Astrocyte of the cerebellum (primary cell): ENCODE data around the gene UBE2D2.
"Not testable (repeated sequence)": the region's sequence is repeated elsewhere in the genome, so short reads cannot be mapped to it uniquely, and the experiment has no call there.

Experiments
- DNase-seq: peaks from one replicate; pipeline ENCODE4 v3.0.0-alpha.2; 2011; ENCODE audit warnings: low read depth
- H3K4me3 ChIP-seq: 2 replicates; pipeline ENCODE4 v1.5.1; 2011; ENCODE audit warnings: mild to moderate bottlenecking, low read depth, low read length, moderate library complexity
- in situ Hi-C: cut with HindIII; loops from 2 replicates; pipeline ENCODE4 v1.10.0; 2017; ENCODE audit warnings: low sequenced_read_pairs
- TF ChIP-seq, protein P1 (sequence below): IDR thresholded peaks from 2 replicates; pipeline ENCODE4 v1.5.1; 2012; ENCODE audit warnings: low read length, low read depth, moderate library complexity, mild to moderate bottlenecking; ENCODE audit errors: missing control alignments

The UBE2D2 gene

DNA sequence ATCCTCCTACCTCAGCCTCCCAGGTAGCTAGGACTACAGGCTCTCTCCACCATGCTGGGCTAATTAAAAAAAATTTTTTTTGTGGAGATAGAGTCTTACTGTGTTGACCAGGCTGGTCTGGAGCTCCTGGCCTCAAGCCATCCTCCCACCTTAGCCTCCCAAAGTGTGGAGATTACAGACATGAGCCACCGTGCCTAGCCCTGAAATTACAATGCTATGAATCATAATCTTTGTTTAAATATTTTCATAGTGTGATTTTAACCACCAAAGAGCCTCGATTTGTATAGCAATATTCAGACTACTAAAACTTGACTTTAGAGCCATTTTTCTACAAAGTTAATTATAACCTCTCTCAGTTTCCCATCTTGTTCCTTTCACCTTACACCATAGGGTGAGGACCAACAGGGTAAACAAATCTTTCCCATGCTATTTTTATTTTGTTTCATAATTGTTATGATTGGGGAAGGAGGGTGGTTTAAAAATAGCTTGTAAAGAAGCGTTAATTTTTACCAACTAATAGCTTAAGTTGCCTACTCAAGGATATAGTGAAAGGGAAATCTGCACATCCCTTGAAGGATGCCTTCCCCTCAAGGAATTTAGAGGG, 32.7 kb downstream of the UBE2D2 start:
- peak; percentile 27 for DNase-seq
- in situ Hi-C loops: no loop called here
- no peak overlapping the region for H3K4me3 ChIP-seq
- TF ChIP-seq, protein P1, sequence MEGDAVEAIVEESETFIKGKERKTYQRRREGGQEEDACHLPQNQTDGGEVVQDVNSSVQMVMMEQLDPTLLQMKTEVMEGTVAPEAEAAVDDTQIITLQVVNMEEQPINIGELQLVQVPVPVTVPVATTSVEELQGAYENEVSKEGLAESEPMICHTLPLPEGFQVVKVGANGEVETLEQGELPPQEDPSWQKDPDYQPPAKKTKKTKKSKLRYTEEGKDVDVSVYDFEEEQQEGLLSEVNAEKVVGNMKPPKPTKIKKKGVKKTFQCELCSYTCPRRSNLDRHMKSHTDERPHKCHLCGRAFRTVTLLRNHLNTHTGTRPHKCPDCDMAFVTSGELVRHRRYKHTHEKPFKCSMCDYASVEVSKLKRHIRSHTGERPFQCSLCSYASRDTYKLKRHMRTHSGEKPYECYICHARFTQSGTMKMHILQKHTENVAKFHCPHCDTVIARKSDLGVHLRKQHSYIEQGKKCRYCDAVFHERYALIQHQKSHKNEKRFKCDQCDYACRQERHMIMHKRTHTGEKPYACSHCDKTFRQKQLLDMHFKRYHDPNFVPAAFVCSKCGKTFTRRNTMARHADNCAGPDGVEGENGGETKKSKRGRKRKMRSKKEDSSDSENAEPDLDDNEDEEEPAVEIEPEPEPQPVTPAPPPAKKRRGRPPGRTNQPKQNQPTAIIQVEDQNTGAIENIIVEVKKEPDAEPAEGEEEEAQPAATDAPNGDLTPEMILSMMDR: no peak

DNA sequence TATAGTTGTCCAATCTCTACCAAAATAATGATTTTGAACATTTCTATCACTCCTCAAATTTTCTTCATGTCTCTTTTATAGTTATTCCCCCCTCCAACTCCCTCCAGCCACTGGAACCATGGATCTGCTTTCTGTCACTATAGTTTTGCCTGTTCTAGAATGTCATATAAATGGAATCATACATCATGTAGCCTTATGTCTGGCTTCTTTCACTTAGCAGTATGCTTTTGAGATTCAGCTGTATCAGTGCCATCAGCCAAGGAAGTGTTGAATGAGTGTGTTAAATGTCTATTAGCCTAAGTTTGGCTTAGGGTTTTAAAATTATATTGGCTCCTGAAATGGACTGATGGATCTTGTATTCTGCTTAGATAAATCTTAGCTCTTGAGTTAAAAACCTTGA, 36.0 kb downstream of the UBE2D2 start:
- H3K4me3 ChIP-seq: no peak overlapping the region

DNA sequence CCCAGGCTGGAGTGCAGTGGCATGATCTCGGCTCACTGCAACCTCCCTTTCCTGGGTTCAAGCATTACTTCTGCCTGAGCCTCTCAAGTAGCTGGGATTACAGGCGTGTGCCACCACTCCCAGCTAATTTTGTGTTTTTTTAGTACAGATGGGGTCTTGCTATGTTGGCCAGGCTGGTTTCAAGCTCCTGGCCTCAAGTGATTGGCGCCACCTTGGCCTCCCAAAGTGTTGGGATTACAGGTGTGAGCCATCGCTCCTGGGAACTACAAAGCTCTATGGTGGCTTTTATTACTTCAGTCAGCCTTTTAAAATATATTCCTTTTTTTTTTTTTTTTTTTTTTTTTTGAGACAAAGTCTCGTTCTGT, 37.4 kb downstream of the UBE2D2 start:
- in situ Hi-C loops, H3K4me3 ChIP-seq, DNase-seq: not testable (repeated sequence)

More for the DNA sequence above, 36.0 kb downstream of the UBE2D2 start:
- in situ Hi-C loops: no loop called here
- TF ChIP-seq, protein P1: no peak
- no peak for DNase-seq

DNA sequence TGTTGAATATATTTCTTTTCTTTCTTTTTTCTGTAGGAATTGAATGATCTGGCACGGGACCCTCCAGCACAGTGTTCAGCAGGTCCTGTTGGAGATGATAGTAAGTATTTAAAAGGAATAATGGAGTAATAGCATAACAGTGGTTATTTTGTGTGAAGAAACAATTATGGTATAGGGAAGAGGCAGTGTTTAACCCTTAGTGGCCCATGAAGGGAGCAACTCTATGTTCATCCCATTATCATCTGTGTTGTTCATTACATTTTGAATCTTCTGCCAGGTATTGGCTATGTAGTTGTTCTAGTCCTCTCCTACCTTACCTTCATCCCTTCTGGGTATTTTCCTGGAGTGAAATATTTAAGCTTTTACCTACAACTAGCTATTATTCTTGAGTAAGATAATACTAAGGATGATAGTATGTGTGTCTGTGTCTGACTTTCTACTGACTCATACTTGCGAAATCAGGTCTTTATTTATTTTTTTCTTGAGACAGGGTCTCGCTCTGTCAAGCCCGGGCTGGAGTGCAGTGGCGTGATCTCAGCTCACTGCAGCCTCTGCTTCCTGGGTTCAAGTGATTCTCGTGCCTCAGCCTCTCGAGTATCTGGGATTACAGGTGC, 39.3 kb downstream of the UBE2D2 start:
- no peak for DNase-seq
- TF ChIP-seq, protein P1: no peak
- H3K4me3 ChIP-seq: no peak overlapping the region
- in situ Hi-C loops: no loop called here

DNA sequence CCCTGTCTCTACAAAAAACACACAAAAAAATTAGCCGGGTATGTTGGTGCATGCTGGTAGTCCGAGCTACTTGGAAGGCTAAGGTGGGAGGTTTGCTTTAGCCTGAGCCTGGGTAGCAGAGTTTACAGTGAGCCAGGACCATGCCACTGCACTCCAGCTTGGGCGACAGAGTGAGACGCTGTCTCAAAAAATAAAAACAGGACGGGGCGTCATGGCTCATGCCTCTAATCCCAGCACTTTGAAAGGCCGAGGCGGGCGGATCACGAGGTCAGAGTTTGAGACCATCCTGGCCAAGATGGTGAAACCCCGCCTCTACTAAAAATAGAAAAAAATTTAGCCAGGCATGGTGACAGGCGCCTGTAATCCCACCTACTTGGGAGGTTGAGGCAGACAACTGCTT, 40.3 kb downstream of the UBE2D2 start:
- in situ Hi-C loops: no loop called here
- no peak overlapping the region for H3K4me3 ChIP-seq
- DNase-seq: no peak
- TF ChIP-seq, protein P1: no peak

DNA sequence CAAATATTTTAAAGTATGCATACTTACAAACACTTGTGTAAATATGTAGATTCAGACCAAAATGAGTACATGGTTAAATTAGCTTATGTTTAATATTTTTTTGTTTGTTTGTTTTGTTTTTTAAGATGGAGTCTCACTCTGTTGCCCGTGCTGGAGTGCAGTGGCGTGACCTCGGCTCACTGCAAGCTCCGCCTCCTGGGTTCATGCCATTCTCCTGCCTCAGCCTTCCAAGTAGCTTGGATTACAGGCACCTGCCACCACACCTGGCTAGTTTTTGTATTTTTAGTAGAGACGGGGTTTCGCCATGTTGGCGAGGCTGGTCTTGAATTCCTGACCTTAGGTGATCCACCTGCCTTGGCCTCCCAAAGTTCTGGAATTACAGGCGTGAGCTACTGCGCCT, 40.8 kb downstream of the UBE2D2 start:
- DNase-seq, in situ Hi-C loops, H3K4me3 ChIP-seq: not testable (repeated sequence)

DNA sequence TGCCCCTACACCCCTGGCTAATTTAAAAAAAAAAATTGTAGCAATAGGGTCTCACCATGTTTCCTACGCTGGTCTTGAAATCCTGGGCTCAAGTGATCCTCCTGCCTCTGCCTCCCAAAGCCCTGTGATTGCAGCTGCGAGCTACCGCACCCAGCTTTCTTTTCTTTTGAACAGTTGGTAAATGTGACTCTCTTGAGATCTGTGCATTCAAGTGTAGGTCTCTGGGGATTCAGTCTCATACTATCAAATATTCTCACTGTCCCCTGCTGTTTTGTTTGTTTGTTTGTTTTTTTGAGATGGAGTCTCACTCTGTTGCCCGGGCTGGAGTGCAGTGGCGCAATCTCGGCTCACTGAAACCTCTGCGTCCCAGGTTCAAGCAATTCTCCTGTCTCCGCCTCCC, 44.7 kb downstream of the UBE2D2 start:
- TF ChIP-seq, protein P1: no peak
- DNase-seq: no peak
- no peak overlapping the region for H3K4me3 ChIP-seq
- in situ Hi-C loops: no loop called here
